Inferior parietal cortex (tissue), 1 donor: ENCODE data around the gene SAE1.
"Not testable (repeated sequence)": the region's sequence is repeated elsewhere in the genome, so short reads cannot be mapped to it uniquely, and the experiment has no call there.

Experiments
- DNase-seq: peaks from one replicate; pipeline ENCODE4 v3.0.0-alpha.2; 2016; ENCODE audit errors: extremely low spot score

Gene SAE1

GRCh38 chr19:47130589-47131227, at the start of gene SAE1:
SAE1 (plus strand) TSS chr19:47130835; CDS start chr19:47130931, 96 bp downstream.
- DNase-seq: peak; percentile 96

GRCh38 chr19:47081095-47081494, 49.5 kb upstream of the SAE1 start:
- no peak for DNase-seq

- DNase-seq: no peak
Observed at GRCh38 chr19:47082493-47082892, 48.1 kb upstream of the SAE1 start.

GRCh38 chr19:47084879-47085439, 45.7 kb upstream of the SAE1 start:
- no peak for DNase-seq

- DNase-seq: no peak
Observed at GRCh38 chr19:47086280-47086679, 44.4 kb upstream of the SAE1 start.

GRCh38 chr19:47089767-47090350, 40.8 kb upstream of the SAE1 start:
- no peak for DNase-seq

- no peak for DNase-seq
Observed at GRCh38 chr19:47093254-47093653, 37.4 kb upstream of the SAE1 start.

GRCh38 chr19:47093841-47094240, 36.8 kb upstream of the SAE1 start:
- DNase-seq: no peak

GRCh38 chr19:47094557-47095475, 35.8 kb upstream of the SAE1 start:
- no peak for DNase-seq

GRCh38 chr19:47095476-47096099, 35.0 kb upstream of the SAE1 start:
- no peak for DNase-seq

- no peak for DNase-seq
Observed at GRCh38 chr19:47096100-47096704, 34.4 kb upstream of the SAE1 start.

- no peak for DNase-seq
Observed at GRCh38 chr19:47096721-47097120, 33.9 kb upstream of the SAE1 start.

- peak; percentile 29 for DNase-seq
Observed at GRCh38 chr19:47097396-47098201, 33.0 kb upstream of the SAE1 start.

- DNase-seq: no peak
Observed at GRCh38 chr19:47098608-47099007, 32.0 kb upstream of the SAE1 start.

- DNase-seq: no peak
Observed at GRCh38 chr19:47099576-47100050, 31.0 kb upstream of the SAE1 start.

- DNase-seq: no peak
Observed at GRCh38 chr19:47100290-47100689, 30.3 kb upstream of the SAE1 start.

- DNase-seq: not testable (repeated sequence)
Observed at GRCh38 chr19:47101116-47101515, 29.5 kb upstream of the SAE1 start.

GRCh38 chr19:47102346-47103060, 28.1 kb upstream of the SAE1 start:
- DNase-seq: no peak

- no peak for DNase-seq
Observed at GRCh38 chr19:47104680-47105079, 26.0 kb upstream of the SAE1 start.

GRCh38 chr19:47105874-47106273, 24.8 kb upstream of the SAE1 start:
- DNase-seq: no peak
